Hippocampal formation (tissue), 2 donors: ENCODE results near the gene SHBG.

Experiments used
- DNase-seq, 2 donors: peaks; one replicate each; lab custom pipeline; 2025; lab: John Stamatoyannopoulos, UW

SHBG gene

DNA sequence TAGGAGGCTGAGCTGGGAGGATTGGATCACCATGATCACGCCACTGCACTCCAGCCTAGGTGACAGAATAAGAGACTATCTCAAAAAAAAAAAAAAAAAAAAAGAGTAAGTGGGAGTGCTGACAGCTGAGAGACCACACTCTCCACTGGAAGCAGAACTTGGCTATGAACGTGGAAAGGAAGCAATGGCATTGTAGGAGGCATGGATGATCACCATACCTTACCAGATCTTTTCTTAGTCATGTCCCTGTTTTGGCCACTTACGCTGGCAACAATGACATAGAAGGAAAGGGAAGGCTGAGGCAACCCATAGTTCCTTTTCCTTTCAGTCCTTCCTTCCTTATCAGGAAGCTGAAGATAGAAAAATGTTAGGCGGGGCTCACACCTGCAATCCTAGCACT, 17.1 kb downstream of the SHBG start:
- no peak for DNase-seq

DNA sequence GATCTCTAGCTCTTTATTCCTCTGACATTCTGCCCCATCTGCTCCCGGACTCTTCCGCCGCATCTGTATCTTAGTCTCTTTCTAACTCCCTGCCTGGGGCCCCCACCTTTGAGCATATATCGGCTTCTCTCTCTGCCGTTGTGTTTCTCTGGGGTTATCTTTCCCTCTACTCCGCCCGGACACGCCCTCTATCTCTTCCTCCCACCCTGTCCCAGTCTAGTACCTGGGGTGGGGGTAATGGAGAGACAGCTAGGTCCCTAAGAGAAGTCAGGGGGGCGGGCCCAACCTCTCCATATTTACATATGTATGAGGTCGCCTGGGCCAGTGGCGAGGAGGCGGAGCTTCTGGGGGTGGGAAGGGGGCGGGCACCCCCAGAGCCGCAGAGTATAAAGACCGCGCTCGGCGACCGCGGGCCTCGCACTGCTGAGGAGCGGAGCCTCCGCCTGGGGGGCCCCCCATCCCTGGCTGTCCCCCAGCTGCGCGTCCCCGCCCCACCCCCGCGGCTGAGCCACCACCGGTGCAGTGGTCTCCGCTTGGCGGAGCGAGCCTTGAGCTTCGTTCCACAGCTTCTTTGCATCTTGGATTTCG, 20.7 kb downstream of the SHBG start, which contains the start of gene ATP1B2:
ATP1B2 (plus strand) TSS at position 418 of the 588 bp plus-strand sequence. CDS start 593 bp downstream, outside the sequence.
- DNase-seq = peak in 1 of 2 donors; percentile 56

DNA sequence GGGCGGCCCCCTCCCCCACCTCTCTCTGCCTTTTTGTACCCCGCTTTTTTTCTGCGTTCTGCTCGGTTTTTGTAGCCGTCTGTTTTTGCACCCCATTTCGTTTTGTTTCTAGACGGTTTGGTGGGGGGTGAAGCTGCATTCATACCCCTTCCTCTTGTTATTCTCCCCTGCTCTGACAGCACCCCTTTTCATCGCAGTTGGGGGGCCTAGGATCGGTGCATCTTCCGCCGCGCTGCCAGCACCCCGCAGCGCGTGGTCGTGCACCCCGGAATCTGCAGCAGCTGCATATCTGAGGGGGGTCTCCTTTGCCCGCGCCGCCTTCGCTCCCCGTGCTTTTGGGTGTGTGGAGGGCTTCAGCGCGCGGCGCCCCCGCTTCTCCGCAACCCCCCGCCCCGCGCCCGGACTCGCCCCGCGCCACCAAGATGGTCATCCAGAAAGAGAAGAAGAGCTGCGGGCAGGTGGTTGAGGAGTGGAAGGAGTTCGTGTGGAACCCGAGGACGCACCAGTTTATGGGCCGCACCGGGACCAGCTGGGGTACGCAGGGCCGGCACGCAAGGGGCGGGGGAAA, 21.2 kb downstream of the SHBG start:
- no peak for DNase-seq

DNA sequence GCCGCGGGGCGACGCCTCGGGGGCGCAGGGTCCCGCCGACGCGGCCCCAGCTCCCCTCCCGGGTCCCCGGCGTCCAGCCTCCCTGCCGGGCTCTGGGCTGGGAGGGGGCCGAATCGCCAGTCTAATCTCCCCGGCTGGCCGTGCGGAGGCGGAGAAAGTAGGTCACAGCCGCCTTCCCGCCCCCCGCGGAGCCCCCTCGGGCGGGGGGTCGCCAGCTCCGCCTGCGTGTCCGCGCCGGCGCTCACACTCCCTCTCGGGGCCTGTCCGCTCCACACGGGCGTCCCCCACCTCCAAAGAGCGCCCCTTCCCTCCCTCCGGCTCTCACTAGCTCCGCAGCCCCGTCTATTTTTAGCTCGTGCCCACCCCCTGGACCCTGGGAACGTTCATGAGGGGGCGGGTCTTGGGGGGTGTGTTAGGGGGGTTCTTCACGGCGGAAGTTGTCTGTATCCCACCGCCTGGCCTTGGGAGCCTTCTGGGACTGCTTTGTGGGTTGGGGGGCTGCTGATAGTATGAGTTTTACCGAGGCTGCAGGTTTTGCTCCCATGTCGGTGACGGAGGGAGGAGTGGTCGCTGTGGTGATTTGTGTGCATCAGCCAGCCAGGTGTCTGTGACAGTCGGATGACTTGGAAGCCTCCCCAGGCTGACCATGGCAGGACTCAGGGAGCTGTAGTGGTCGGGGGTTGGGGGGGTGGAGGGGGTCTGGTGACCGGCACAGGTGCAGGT, 21.9 kb downstream of the SHBG start:
- peak; percentile 10 to 34 for DNase-seq

DNA sequence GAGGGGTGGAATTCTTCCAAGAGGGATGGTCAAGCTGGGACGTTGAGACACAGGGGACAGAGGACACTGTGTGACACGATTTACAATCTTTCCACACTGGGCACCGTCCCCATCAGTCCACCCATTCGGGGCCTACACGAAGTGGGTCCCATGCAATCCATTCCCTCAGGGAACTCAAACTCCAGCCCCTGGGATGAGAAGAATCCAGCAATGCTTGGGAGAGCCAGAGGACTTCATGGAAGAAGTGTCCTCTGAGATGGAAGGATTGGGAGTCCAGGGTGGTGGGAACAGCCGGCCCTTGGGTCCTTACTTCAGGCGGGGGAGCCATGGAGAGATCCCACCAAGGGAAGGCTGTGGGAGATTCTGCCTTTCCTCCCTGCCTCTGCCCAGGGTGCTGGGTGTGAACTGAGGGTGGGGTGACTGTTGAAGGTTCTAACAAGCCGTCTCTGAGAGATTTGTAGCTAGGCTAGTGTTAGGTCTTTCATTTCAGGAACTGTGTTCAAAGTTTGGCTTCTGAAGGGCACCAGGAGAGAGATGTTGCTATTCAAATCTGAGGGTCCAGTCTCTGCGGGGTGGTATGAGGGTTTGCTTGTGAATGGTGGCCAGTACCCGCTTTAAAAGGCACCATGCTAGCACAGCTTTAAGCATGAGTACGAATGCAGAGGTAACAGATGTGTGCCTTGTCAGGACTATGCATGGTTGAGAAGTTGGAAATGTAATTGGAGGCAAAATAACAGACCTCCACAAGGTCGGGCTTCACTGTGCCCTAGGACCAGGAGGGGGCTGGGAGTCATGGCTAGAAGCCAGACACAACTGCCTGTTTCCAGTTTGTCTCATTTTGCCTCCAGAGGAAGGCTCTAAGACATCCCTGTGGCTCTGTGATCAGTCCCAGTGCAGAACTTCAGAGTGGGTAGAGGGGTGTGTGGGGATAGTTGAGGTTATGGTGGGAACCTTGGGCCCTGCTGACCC, 22.7 kb downstream of the SHBG start:
- no peak for DNase-seq

DNA sequence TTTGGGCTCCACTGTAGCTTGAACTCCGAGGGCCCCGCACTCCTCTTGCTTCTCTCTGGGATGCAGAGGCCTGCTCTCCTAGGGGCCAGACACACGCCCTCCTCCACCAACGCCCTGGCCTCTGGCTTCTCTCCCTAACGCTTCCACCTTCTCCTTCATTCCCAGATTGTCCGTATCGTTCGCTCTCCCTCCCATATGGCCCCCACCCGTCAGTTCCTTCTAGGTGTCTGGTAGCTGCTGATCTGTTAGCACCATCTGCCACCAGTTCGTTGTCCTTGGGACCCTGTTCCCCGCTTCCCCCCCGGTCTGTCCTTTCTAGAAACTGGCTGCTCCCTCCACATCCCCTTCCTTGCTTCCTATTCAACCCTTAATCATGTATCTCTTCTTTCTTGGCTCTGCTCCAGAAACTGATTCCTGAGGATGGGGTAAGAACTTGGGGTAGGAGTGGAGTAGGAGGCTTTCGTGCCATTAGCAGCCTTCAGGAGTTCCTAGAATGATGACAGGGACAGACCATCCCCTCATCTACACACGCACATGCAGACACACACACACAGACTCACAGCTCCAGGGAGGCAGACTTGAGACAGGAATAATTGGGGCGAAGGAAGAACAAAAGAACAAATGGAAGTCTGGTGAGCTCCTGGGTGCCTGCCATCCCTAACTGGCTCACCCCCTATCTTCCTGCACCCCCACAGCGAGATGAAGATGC, 25.1 kb downstream of the SHBG start:
- no peak for DNase-seq

DNA sequence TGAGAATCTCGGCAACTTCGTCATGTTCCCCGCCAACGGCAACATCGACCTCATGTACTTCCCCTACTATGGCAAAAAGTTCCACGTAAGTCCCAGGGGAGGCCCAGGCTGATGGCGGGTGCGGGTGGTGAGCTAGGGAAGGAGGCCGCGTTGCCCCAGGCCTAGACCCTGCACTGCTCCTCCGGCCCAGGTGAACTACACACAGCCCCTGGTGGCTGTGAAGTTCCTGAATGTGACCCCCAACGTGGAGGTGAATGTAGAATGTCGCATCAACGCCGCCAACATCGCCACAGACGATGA, 25.6 kb downstream of the SHBG start:
- DNase-seq = no peak

DNA sequence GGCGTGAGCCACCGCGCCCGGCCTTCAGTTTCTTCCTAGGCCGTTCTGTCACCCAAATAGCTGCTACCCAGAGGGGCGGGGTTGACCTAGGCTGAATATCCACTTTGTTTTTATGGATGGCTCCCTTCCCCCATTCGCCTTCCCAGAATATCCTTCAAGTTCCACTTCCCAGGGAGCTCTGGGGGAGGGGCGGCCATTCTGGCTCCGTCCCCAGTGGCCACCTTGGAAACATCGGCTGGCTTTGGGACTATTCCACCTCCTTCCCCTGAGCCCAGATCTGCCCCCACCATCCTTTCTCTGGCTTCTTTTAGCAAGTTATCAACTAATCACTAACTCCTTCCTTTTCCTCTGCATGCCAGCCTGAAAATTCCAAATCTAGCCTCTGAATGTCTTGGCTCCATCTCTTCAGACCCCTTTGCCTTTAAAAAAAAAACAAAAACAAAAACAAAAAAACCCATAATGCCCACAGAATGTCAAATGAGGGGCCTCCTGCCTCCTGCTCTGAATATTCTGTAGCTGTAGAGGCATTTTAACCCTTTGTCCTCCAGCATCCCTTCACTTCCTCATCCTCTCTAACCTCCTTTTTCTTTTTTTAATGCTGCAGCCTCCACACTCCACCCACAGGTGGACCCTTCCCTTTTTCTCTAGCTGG, 27.1 kb downstream of the SHBG start:
- DNase-seq = peak; percentile 22 to 33

DNA sequence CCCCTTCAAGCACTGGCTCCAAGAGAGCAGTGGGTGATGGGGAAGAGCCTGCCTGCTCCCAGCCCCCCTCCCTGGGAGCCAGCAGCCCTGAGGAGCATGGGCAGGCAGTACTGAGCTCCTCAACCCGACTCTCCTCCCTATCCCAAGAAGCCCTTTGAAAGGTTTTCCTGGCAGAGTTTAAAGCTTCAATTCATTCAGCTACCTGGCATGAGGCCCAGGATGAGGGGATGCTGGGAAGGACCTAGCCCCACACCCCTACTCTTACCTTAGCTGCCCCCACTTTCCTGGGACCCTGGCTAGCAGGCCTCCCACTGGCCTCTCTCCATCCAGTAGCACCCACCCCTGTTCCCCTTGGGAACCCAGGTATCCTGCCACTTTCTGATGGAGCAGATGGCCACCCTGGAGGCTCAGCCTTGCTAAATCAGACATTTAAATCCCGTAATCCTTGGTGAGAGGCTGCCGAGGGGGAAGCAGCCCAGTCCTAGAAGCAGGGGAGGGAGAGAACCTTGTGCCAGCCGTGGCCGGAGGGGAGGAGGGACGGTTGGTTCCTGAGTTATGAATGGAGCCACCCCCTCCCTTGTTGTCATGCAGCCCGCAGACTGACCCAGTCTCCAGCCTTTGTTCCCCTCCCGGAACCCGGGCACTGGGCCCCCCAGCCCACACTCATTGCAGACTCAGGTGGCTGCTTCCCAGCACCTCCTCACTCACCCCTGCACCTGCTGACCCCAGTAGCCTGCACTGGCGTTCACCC, 37.9 kb downstream of the SHBG start:
- DNase-seq = peak; percentile 43 to 45

DNA sequence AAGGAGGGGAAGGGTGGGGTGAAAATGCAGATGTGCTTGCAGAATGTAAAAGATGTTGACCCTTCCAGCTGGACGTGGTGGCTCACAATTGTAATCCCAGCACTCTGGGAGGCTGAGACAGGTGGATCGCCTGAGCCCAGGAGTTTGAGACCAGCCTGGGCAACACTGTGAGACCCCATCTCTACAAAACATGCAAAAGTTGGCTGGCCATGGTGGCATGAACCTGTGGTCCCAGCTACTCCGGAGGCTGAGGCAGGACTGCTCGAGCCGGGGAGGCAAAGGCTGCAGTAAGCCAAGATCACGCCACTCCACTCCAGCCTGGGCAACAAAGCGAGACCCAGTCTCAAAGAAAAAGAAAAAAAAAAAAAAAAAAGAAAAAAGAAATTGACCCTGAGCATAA, 38.5 kb downstream of the SHBG start:
- DNase-seq = no peak

DNA sequence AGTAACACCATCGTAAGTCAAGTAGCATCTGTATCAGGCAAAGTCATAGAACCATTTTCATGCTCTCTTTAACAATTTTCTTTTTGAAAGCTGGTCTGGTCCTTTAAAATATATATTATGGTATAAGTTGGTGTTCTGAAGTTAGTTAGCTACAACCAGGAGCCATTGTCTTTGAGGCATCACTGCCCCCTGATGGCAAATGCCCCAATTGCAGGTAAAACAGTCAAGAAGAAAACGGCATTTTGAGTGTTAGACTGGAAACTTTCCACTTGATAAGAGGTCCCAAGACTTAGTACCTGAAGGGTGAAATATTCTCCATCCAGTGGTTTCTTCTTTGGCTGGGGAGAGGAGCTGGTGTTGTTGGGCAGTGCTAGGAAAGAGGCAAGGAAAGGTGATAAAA, 43.3 kb downstream of the SHBG start:
- no peak for DNase-seq

DNA sequence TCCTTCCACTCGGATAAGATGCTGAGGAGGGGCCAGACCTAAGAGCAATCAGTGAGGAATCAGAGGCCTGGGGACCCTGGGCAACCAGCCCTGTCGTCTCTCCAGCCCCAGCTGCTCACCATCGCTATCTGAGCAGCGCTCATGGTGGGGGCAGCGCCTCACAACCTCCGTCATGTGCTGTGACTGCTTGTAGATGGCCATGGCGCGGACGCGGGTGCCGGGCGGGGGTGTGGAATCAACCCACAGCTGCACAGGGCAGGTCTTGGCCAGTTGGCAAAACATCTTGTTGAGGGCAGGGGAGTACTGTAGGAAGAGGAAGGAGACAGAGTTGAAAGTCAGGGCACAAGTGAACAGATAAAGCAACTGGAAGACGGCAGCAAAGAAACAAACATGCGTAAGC, 45.0 kb downstream of the SHBG start:
- no peak for DNase-seq

DNA sequence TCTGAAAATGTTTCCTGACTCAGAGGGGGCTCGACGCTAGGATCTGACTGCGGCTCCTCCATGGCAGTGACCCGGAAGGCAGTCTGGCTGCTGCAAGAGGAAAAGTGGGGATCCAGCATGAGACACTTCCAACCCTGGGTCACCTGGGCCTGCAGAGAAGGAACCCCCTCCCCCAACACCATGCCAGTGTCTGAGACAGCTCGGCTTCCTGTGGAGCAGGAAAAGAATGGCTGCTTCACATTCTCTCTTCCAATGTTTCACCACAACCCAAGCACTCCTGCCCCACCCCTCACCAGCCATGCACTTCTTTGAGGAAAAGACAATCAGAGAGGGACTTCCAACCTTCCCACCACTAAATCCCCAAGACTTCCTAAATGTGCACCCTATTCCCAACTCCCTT, 46.6 kb downstream of the SHBG start:
- no peak for DNase-seq

DNA sequence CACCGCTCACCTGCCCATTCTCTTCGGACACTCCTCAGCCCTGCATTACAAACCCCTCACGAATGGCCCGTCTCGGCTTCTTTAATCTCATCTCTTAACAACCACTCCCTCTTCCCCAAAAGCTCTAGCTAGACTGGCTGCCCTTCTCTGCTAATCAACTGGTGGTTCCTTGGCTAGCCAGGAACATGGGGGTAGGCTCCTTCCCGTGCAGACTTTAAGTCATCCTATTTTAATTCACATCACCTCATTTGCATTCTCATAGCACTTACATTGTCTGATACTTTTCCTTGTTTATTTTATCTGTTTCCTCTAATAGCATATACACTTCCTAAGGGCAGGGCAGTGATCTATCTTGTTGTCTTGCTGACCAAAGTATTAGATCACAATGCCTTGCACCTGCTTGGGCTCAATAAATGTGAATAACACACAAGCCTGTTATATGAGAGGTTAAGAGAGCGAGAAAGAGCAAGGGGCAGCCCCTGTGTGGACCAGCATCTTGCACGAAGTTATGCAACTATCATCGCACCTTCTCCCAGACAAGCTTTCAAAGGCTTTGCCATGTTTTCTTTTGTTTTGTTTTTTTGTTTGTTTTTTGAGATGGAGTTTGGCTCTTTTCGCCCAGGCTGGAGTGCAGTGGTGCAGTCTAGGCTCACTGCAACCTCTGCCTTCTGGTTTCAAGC, 47.6 kb downstream of the SHBG start:
- no peak for DNase-seq
